Neutrophil (primary cell): ENCODE data around the gene TMBIM1.

ENCODE experiments used
- H3K27ac ChIP-seq: fragments of 200-600 bp; sonication (generic); 2 replicates; pipeline ENCODE4 v1.5.1; 2016; ENCODE audit warnings: mild to moderate bottlenecking, moderate library complexity
- H3K27me3 ChIP-seq: fragments of 200-600 bp; sonication (generic); 2 replicates; pipeline ENCODE4 v1.6.0; 2016; ENCODE audit warnings: mild to moderate bottlenecking
- H3K36me3 ChIP-seq: fragments of 200-600 bp; sonication (generic); 2 replicates; pipeline ENCODE4 v1.5.1; 2017
- H3K4me1 ChIP-seq, 2 experiments: fragments of 200-600 bp in 1 of 2; sonication (generic) in 1 of 2; 1 replicate in 1 of 2; 2 replicates in 1 of 2; pipeline versions ENCODE4 v1.5.1 to v1.6.1; 2013 to 2016; ENCODE audit warnings: low read depth in 1 of 2, low read length in 1 of 2, mild to moderate bottlenecking in 1 of 2, moderate library complexity in 1 of 2; ENCODE audit not compliant: control insufficient read depth in 1 of 2, insufficient read depth in 1 of 2
- H3K4me3 ChIP-seq, 2 experiments: fragments of 200-600 bp in 1 of 2; sonication (generic) in 1 of 2; 1 replicate in 1 of 2; 2 replicates in 1 of 2; pipeline ENCODE4 v1.5.1; 2013 to 2016; ENCODE audit warnings: low read depth in 1 of 2, low read length in 1 of 2, mild to moderate bottlenecking in 1 of 2, moderate library complexity in 1 of 2
- H3K9me3 ChIP-seq: fragments of 200-600 bp; sonication (generic); 2 replicates; pipeline ENCODE4 v1.5.1; 2016
- TF ChIP-seq, protein P1 (sequence below): fragments of 200-600 bp; sonication (generic); IDR thresholded peaks from 2 replicates; pipeline ENCODE4 v1.5.1; 2016; ENCODE audit warnings: antibody characterized with exemption

TMBIM1 gene

DNA sequence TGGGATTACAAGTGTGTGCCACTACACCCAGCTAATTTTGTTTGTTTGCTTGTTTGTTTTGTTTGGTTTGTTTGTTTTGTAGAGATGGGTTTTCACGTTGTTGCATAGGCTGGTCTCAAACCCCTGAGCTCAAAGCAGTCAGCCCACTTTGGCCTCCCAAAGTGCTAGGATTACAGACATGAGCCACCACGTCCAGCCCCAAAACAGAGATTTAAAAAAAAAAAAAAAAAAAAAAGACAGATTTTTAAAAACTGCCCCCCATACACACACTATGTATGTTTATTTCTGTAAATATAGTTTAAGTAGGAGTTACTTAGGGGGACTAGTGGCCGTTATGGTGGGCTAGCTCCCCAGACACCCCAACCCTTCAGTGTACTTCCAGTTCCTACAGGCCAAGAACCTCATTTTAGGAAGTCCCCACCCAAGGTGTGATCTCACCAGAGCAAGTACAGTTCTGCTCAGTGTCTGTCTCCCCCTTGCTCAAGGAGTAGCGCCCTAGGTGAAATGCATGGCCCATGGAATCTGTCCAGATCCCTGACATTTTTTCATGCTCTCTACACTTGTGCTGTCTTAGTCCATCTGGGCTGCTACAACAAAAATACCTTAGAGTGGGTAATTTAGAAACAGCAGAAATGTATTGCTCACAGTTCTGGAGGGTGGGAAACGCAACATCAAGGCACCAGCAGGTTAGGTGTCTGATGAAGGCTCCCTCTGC, 1.6 kb upstream of the TMBIM1 start:
- TF ChIP-seq, protein P1, sequence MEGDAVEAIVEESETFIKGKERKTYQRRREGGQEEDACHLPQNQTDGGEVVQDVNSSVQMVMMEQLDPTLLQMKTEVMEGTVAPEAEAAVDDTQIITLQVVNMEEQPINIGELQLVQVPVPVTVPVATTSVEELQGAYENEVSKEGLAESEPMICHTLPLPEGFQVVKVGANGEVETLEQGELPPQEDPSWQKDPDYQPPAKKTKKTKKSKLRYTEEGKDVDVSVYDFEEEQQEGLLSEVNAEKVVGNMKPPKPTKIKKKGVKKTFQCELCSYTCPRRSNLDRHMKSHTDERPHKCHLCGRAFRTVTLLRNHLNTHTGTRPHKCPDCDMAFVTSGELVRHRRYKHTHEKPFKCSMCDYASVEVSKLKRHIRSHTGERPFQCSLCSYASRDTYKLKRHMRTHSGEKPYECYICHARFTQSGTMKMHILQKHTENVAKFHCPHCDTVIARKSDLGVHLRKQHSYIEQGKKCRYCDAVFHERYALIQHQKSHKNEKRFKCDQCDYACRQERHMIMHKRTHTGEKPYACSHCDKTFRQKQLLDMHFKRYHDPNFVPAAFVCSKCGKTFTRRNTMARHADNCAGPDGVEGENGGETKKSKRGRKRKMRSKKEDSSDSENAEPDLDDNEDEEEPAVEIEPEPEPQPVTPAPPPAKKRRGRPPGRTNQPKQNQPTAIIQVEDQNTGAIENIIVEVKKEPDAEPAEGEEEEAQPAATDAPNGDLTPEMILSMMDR = no peak
- Histone ChIP-seq H3K4me1 (peaks cover 57 to 58% of the 10 kb centered on the region in 2 experiments), H3K4me3 (peak overlapping the region; percentile 29 to 95), H3K9me3 (no peaks in the 10 kb centered on the region), H3K27me3 (no peaks in the 10 kb centered on the region), H3K27ac (peak overlapping the region; percentile 96), H3K36me3 (no peaks in the 10 kb centered on the region)

DNA sequence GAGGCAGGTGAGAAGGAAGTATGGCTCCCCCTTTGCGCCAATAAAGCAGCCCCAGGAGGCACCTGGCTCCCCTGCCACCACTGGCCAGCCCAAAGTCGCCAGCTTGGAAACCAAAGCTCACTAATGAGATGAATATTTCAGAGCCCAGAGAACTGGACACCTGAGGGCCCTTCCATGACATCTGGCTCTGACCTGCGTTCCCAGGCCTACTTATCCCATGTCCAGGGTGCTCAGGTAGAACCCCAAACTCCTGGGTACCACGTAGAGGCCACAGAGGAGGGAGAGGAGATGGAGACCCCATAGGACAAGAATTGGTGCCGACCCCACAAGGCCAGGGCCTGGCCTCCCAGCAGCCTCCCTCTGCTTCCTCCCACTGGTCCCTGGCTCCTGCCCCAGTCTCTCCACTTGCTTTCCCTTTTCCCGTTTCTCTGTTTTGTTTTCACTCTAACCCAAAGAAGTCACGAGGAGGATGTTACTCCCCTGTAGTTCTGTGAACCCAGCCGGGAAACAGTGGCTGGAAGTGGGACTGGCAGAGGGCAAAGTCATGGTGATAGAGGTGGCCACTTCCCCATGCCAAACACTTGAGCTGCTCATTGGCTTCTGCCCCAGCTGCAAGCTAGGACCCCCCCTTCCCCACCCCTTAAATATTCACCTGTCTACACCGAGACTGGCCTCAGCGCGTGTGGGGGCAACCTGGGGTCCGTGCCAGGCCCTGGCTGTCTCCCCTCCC, 820 bp downstream of the TMBIM1 start:
- H3K4me1 ChIP-seq = peaks cover 81 to 82% of the 10 kb centered on the region in 2 experiments

DNA sequence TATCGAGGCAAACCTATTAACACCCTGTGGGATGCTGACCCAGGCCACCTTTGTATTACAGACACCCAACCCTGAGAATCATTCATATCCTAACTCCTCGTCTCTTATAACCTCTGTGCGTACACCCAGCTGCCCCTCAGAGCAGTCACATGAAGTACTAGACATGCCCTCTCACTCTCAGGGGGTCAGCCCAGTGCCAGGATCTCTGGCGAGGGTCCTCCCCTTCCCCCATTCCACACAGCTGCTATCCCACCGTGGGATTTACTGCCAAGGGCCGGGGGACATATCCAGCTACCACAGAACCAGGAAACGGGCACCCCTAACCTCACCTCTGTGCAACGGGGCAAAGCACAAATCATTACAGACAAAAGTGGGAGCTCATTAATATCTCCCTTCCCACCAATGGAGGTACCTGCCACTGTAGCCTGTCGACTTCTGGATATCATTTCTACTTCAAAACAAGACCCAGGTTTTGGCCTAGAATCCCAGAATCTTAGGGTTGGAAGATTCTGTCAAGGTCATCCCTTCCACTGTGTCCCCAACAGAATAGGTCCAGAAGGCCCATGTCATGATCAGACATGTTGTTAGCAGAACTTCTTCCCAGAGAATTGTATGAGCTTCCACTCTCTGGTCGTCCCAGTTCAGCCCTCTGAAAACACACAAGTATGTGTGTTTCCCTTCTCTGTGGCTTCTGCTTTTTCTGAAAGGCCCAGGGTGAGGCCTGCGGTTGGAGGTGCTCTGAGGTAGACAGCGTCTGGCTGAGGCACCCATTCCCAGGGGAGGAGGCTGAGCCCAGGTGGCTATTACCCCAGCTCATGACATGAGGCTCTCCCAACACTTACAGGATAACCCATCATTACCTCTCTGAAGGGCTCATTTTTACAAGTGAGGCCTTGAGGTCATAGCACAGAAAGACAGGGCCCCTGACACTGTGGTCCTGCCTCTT, 1.7 kb downstream of the TMBIM1 start:
- Histone ChIP-seq H3K27me3 (no peaks in the 10 kb centered on the region), H3K36me3 (no peaks in the 10 kb centered on the region), H3K9me3 (no peaks in the 10 kb centered on the region), H3K4me1 (peaks cover 90 to 91% of the 10 kb centered on the region in 2 experiments), H3K27ac (peak overlapping the region; percentile 96), H3K4me3 (peak overlapping the region; percentile 86 to 95)
- TF ChIP-seq, protein P1 = no peak

More for the DNA sequence above, 820 bp downstream of the TMBIM1 start:
- no peaks in the 10 kb centered on the region for H3K9me3 ChIP-seq
- TF ChIP-seq, protein P1 = no peak
- H3K27ac ChIP-seq = peak overlapping the region; percentile 96
- H3K27me3 ChIP-seq = no peaks in the 10 kb centered on the region
- peak overlapping the region; percentile 86 to 95 for H3K4me3 ChIP-seq
- H3K36me3 ChIP-seq = no peaks in the 10 kb centered on the region

DNA sequence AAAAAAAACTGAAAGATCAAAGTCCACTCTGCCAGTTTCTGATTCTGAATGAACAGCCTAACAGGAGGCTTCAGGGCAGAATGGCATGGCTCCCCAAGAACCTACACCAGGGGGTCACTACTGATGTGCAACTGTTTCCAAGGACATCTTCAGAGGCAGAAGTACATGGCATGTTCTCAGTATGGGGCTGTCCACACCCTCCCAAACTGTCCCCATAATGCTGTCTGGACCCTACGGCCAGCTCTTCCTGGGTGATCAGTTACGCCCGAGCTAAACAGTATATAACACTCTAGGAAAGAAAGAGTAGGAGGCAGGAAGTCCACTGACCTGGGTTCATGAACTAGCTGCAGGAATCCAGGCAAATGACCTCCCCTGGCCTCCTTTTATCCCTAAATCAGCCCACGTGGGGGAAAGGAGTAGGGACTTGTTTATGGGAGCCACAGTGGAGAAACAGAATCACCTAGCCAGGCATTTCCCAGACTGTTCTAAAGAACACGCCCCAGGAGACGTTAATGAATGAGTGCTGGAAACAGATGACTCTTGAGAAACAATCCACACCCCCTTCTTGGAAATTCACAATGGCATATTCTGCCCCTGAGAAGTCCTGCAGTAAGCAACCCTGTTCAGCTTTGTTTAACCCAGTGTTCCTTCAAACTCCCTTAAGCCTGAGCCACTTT, 2.5 kb downstream of the TMBIM1 start:
- TF ChIP-seq, protein P1 = no peak
- H3K27ac ChIP-seq = peak overlapping the region; percentile 96
- H3K9me3 ChIP-seq = no peaks in the 10 kb centered on the region
- peaks cover 94 to 96% of the 10 kb centered on the region in 2 experiments for H3K4me1 ChIP-seq
- H3K36me3 ChIP-seq = peaks cover 5% of the 10 kb centered on the region
- no peaks in the 10 kb centered on the region for H3K27me3 ChIP-seq
- H3K4me3 ChIP-seq = peak overlapping the region; percentile 86 to 95
